IMR-90 (cell line): Measurements from ENCODE around the gene CXCR6. TPM values are rescaled to one million over a fixed set of nuclear protein-coding genes. Genes with fewer than 3 reads are reported as not detected.

Source experiments
- ATAC-seq: fragments of 200-7000 bp; cut with Tn5 transposase; 2 replicates; pipeline ENCODE4 v1.9.1; 2020; ENCODE audit warnings: low read depth, mild to moderate bottlenecking, moderate library complexity
- BruUV-seq: library from RNA; stranded (reverse); fragments of 400-500 nt; replicated peaks from 2 replicates; lab custom pipeline; 2021; lab: Mats Ljungman, UMichigan
- CTCF ChIA-PET: fragments of 300-600 bp; formaldehyde crosslinking; extraction: SDS; loops from one replicate; lab custom pipeline; 2021; ENCODE audit warnings: antibody characterized with exemption; lab: Yijun Ruan, JAX
- POLR2A ChIA-PET: fragments of 300-600 bp; sonication (Branson Sonifier 250); formaldehyde crosslinking; loops from one replicate; lab custom pipeline; 2022; ENCODE audit warnings: antibody characterized with exemption; ENCODE audit not compliant: unreplicated experiment; lab: Charles Lee
- DNase-seq: peaks from one replicate; pipeline ENCODE4 v3.0.0; 2013
- H2AFZ ChIP-seq: replicated peaks from 2 replicates; pipeline ENCODE3; 2013; ENCODE audit warnings: low read length, mild to moderate bottlenecking; ENCODE audit not compliant: poor library complexity
- H2AK5ac ChIP-seq: 2 replicates; pipeline ENCODE4 v1.6.1; 2013; ENCODE audit warnings: low read depth, low read length, inconsistent platforms
- H2AK9ac ChIP-seq: replicated peaks from 2 replicates; pipeline ENCODE3; 2013; ENCODE audit warnings: mild to moderate bottlenecking, low read depth, low read length, moderate library complexity; ENCODE audit not compliant: poor library complexity
- H2BK120ac ChIP-seq: 2 replicates; pipeline ENCODE4 v1.6.1; 2013; ENCODE audit warnings: low read depth, low read length, inconsistent platforms
- H2BK15ac ChIP-seq: 3 replicates; pipeline ENCODE4 v1.6.1; 2013; ENCODE audit warnings: low read depth, low read length, inconsistent platforms
- H2BK20ac ChIP-seq: 2 replicates; pipeline ENCODE4 v1.6.1; 2013; ENCODE audit warnings: low read depth, mild to moderate bottlenecking, inconsistent platforms, low read length, moderate library complexity
- H2BK5ac ChIP-seq: 2 replicates; pipeline ENCODE4 v1.6.1; 2013; ENCODE audit warnings: mild to moderate bottlenecking, low read depth, low read length, inconsistent platforms; ENCODE audit not compliant: poor library complexity, severe bottlenecking
- H3K14ac ChIP-seq: replicated peaks from 2 replicates; pipeline ENCODE4 v1.6.1; 2013; ENCODE audit warnings: low read depth, low read length, inconsistent platforms
- H3K18ac ChIP-seq: 2 replicates; pipeline ENCODE4 v1.6.1; 2013; ENCODE audit warnings: low read depth, low read length, control low read depth
- H3K23ac ChIP-seq: 2 replicates; pipeline ENCODE4 v1.6.1; 2013; ENCODE audit warnings: low read depth, low read length, inconsistent platforms
- H3K27ac ChIP-seq: 2 replicates; pipeline ENCODE4 v1.5.1; 2013; ENCODE audit warnings: mild to moderate bottlenecking, control low read depth, low read length; ENCODE audit not compliant: insufficient read depth
- H3K27me3 ChIP-seq: 2 replicates; pipeline ENCODE4 v1.6.1; 2013; ENCODE audit warnings: low read length; ENCODE audit not compliant: control insufficient read depth, insufficient read depth
- H3K36me3 ChIP-seq: 2 replicates; pipeline ENCODE4 v1.6.1; 2013; ENCODE audit warnings: low read length, mixed read lengths; ENCODE audit not compliant: control insufficient read depth, insufficient read depth
- H3K4ac ChIP-seq: 2 replicates; pipeline ENCODE4 v1.6.1; 2013; ENCODE audit warnings: low read depth, low read length, inconsistent platforms
- H3K4me1 ChIP-seq: 2 replicates; pipeline ENCODE4 v1.6.1; 2013; ENCODE audit warnings: low read length, mixed read lengths; ENCODE audit not compliant: control insufficient read depth, insufficient read depth
- H3K4me2 ChIP-seq: 2 replicates; pipeline ENCODE4 v1.6.1; 2013; ENCODE audit warnings: low read depth, mild to moderate bottlenecking, control low read depth, low read length, moderate library complexity
- H3K4me3 ChIP-seq: 2 replicates; pipeline ENCODE4 v1.5.1; 2013; ENCODE audit warnings: low read depth, mild to moderate bottlenecking, control low read depth, low read length, moderate library complexity; ENCODE audit not compliant: insufficient read depth
- H3K56ac ChIP-seq: 2 replicates; pipeline ENCODE4 v1.6.1; 2013; ENCODE audit warnings: low read length, inconsistent platforms; ENCODE audit not compliant: insufficient read depth; ENCODE audit errors: extremely low read depth
- H3K79me1 ChIP-seq, 2 experiments: 2 replicates each; pipeline ENCODE4 v1.6.1; 2013; ENCODE audit warnings: low read length in 2 of 2, inconsistent platforms in 1 of 2, low read depth in 1 of 2
- H3K9ac ChIP-seq: 2 replicates; pipeline ENCODE4 v1.6.1; 2013; ENCODE audit warnings: low read depth, low read length, control low read depth
- H3K9me1 ChIP-seq: 2 replicates; pipeline ENCODE4 v1.6.1; 2013; ENCODE audit warnings: low read length, inconsistent platforms; ENCODE audit not compliant: insufficient read depth
- H3K9me3 ChIP-seq: 2 replicates; pipeline ENCODE4 v1.6.1; 2013; ENCODE audit warnings: low read length; ENCODE audit not compliant: control insufficient read depth, insufficient read depth
- H4K20me1 ChIP-seq: 2 replicates; pipeline ENCODE4 v1.6.1; 2013; ENCODE audit warnings: low read length, inconsistent platforms; ENCODE audit not compliant: insufficient read depth
- H4K5ac ChIP-seq: 2 replicates; pipeline ENCODE4 v1.6.1; 2013; ENCODE audit warnings: mild to moderate bottlenecking, low read depth, low read length, control low read depth
- H4K8ac ChIP-seq, 2 experiments: 2 replicates each; pipeline ENCODE4 v1.6.1; 2013; ENCODE audit warnings: low read depth in 2 of 2, low read length in 2 of 2, control low read depth in 1 of 2, inconsistent platforms in 1 of 2
- H4K91ac ChIP-seq: 2 replicates; pipeline ENCODE4 v1.6.1; 2013; ENCODE audit warnings: low read depth, low read length, inconsistent platforms; ENCODE audit not compliant: insufficient read depth
- WGBS, 2 experiments: methylation state at CpG; one replicate each; pipeline versions ENCODE4 v1.1.5 to v1.1.7; 2013; ENCODE audit warnings: missing lambda C conversion rate in 2 of 2; ENCODE audit not compliant: insufficient read length in 1 of 2; ENCODE audit errors: extremely low coverage in 2 of 2; 5-methylcytosine and 5-hydroxymethylcytosine counted together
- dilution Hi-C: fragments of 300-500 bp; cut with HindIII; formaldehyde crosslinking; loops from one replicate; pipeline ENCODE4 v1.14.3; 2018; ENCODE audit warnings: low sequenced_read_pairs; ENCODE audit not compliant: unreplicated experiment
- in situ Hi-C: fragments of 300-500 bp; cut with MboI; formaldehyde crosslinking; loops from 3 replicates; pipeline ENCODE4 v1.14.3; 2019; ENCODE audit warnings: low sequenced_read_pairs, inconsistent platforms, mixed read lengths
- intact Hi-C: fragments of 100-400 bp; cut with micrococcal nuclease; formaldehyde crosslinking; loops from 2 replicates; pipeline ENCODE4 v1.10.0; 2022
- polyA plus RNA-seq, 3 experiments: library from polyadenylated mRNA; depleted of rRNA; stranded (reverse); fragments of >200 nt; gene quantifications; 2 replicates each; pipeline ENCODE4 v1.2.3, GENCODE V29; 2012; ENCODE audit warnings: low replicate concordance in 1 of 3
- total RNA-seq: library from RNA; depleted of rRNA; stranded (reverse); fragments of >200 nt; gene quantifications from 2 replicates; pipeline ENCODE4 v1.2.3, GENCODE V29; 2012
- TF ChIP-seq, protein P1 (sequence below): fragments of 150-350 bp; IDR thresholded peaks from 2 replicates; pipeline ENCODE4 v1.6.1; 2016; ENCODE audit warnings: low read depth, mild to moderate bottlenecking, low read length, moderate library complexity, borderline replicate concordance

Gene CXCR6
- total and polyA plus RNA-seq, 2 of the 4 experiments (the other 2 are of a cell fraction) = not detected

DNA sequence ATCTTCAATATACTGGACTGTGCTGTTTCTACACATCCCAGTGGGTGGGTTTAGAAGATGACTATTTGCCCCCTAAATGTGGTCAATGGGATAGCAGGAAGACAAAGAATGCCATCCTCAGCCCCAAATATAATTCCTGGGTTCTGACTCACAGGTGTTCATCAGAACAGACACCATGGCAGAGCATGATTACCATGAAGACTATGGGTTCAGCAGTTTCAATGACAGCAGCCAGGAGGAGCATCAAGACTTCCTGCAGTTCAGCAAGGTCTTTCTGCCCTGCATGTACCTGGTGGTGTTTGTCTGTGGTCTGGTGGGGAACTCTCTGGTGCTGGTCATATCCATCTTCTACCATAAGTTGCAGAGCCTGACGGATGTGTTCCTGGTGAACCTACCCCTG lies 3.0 kb downstream of the CXCR6 start:
- Histone ChIP-seq H2BK15ac (0 out of 3 replicates have a peak overlapping the region, but pooled peaks have one; percentile 17), H3K14ac (no peak overlapping the region; the same call in 1 of the 2 replicates), H4K20me1 (peaks cover 7% of the 10 kb centered on the region; the same call in 1 of the 2 replicates), H3K27ac (no peak overlapping the region), H3K4me1 (peaks cover 33% of the 10 kb centered on the region), H2AK9ac (no peak overlapping the region), H2BK5ac (peak overlapping the region; percentile 76), H4K5ac (peak overlapping the region; percentile 90), H2AK5ac (peak overlapping the region; percentile 71; the same call in 1 of the 2 replicates), H3K36me3 (peaks cover 28% of the 10 kb centered on the region), H2AFZ (no peak overlapping the region), H2BK120ac (peak overlapping the region; percentile 89; the same call in 1 of the 2 replicates), H3K4me2 (no peak overlapping the region), H3K4ac (peak overlapping the region; percentile 98), H4K8ac (no peak overlapping the region; a peak in 1 of 4 replicates), H2BK20ac (peak overlapping the region; percentile 83; the same call in 1 of the 2 replicates), H3K27me3 (no peaks in the 10 kb centered on the region), H4K91ac (peak overlapping the region; percentile 95; the same call in 1 of the 2 replicates), H3K23ac (no peak overlapping the region), H3K9me1 (peaks cover 42% of the 10 kb centered on the region), H3K18ac (peak overlapping the region; percentile 98; the same call in 1 of the 2 replicates), H3K9ac (no peak overlapping the region), H3K4me3 (no peak overlapping the region), H3K9me3 (no peaks in the 10 kb centered on the region), H3K56ac (no peak overlapping the region), H3K79me1 (peaks cover 0 to 4% of the 10 kb centered on the region in 2 experiments; a peak in 1 of 4 replicates)
- POLR2A ChIA-PET = no interaction called here
- TF ChIP-seq, protein P1, sequence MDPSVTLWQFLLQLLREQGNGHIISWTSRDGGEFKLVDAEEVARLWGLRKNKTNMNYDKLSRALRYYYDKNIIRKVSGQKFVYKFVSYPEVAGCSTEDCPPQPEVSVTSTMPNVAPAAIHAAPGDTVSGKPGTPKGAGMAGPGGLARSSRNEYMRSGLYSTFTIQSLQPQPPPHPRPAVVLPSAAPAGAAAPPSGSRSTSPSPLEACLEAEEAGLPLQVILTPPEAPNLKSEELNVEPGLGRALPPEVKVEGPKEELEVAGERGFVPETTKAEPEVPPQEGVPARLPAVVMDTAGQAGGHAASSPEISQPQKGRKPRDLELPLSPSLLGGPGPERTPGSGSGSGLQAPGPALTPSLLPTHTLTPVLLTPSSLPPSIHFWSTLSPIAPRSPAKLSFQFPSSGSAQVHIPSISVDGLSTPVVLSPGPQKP = no peak
- 100% methylated on average over 1 of the region's 1 CpG; no CpG with 5 or more reads in 1 of the 2 experiments for WGBS, 2 experiments
- DNase-seq (no peak), ATAC-seq (no peak)
- intact Hi-C loops (no loop called here), dilution Hi-C loops (no loop called here), in situ Hi-C loops (loop anchor here (10.0 kb wide), 1 partner anchor 428 kb away; the partner anchor contains the start of gene CCR5)
- CTCF ChIA-PET = interaction anchor here (1.5 to 2.8 kb wide), 2 partner anchors 8 to 133 kb away, joined by 5 to 9 read pairs; no protein-coding TSS in a partner anchor
- BruUV-seq = no TSS peak
